Parathyroid adenoma (tissue), 2 donors: ENCODE results near the gene ADISSP.

Experiments used
- H2AFZ ChIP-seq: fragments of 300-600 bp; sonication (generic); one replicate; pipeline ENCODE4 v1.7.0; 2017; ENCODE audit warnings: antibody characterized with exemption, mild to moderate bottlenecking
- H3K27ac ChIP-seq: fragments of 300-600 bp; sonication (generic); one replicate; pipeline ENCODE4 v1.7.0; 2017
- H3K27me3 ChIP-seq: fragments of 300-600 bp; sonication (generic); one replicate; pipeline ENCODE4 v1.7.0; 2017; ENCODE audit warnings: low read length; ENCODE audit not compliant: control insufficient read depth, insufficient read depth
- H3K36me3 ChIP-seq: fragments of 300-600 bp; sonication (generic); one replicate; pipeline ENCODE4 v1.7.0; 2017; ENCODE audit warnings: low read length; ENCODE audit not compliant: control insufficient read depth, insufficient read depth
- H3K4me1 ChIP-seq: fragments of 300-600 bp; sonication (generic); one replicate; pipeline ENCODE4 v1.7.0; 2017; ENCODE audit warnings: control low read depth
- H3K4me2 ChIP-seq: fragments of 300-600 bp; sonication (generic); one replicate; pipeline ENCODE4 v1.7.0; 2017; ENCODE audit warnings: low read length
- H3K4me3 ChIP-seq: fragments of 300-600 bp; sonication (generic); one replicate; pipeline ENCODE4 v1.7.0; 2017; ENCODE audit warnings: low read depth, low read length
- H3K79me2 ChIP-seq: fragments of 300-600 bp; sonication (generic); one replicate; pipeline ENCODE4 v1.7.0; 2017; ENCODE audit warnings: control low read depth
- H3K9ac ChIP-seq: fragments of 300-600 bp; sonication (generic); one replicate; pipeline ENCODE4 v1.7.0; 2017; ENCODE audit warnings: mild to moderate bottlenecking
- H3K9me3 ChIP-seq: fragments of 300-600 bp; sonication (generic); one replicate; pipeline ENCODE4 v1.7.0; 2017; ENCODE audit warnings: low read length; ENCODE audit not compliant: control insufficient read depth
- TF ChIP-seq, protein P1 (sequence below): fragments of 300-600 bp; sonication (generic); IDR thresholded peaks from one replicate; pipeline ENCODE4 v1.7.0; 2017; ENCODE audit warnings: antibody characterized with exemption, mild to moderate bottlenecking
- donor health status: primary hyperparathyroidism.

ADISSP gene

DNA sequence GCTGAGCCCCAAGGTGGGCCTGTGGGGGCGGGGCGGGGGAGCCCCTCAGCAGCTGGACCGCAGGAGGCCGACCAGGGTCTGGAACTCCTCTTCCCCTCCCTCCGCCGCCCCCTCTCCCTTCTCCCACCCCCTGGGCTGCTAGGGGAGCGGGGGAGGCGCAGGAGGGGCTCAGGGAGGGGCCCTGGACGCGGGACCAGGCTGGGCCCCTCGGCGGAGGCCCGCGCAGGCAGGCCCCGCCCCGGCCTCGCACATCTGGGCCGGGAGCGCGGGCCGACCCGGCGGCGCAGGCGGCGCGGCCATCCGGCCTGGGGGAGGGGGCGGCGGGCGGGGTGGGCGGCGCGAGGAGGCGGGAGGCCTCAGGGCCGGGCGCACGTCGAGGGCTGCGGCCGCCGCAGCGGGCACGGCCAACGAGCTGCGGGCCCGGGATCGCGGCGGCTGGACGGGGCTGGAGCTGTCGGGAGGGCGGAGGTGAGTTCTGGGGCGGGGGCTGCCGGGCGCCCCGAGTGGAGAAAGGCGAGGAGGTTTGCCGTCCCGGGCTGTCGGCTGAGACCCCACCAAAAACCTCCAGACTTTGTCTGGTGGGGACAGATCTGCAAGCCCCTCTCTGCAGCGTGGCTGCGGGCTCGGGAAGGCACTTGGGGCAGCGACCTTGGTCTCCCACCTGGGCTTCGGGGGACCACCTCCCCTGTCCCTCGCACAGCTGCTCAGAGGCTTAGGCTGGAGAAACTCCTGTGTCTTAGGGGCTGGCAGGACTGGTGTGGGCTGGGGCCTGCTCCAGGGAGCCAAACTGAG is 35.0 kb downstream of the ADISSP start, which contains the start of gene HSPA12B:
Gene HSPA12B, plus strand, starts transcription at position 359 of the 792 bp plus-strand sequence. CDS start 5,990 bp downstream, outside the sequence.
- Histone ChIP-seq H3K9ac (no peak within 1 kb of the TSS), H3K4me3 (peak within 1 kb of the TSS; percentile 36), H3K4me1 (peaks cover 7% of the 10 kb centered on the region), H2AFZ (peak within 1 kb of the TSS; percentile 72), H3K9me3 (no peaks in the 10 kb centered on the region), H3K36me3 (no peaks in the 10 kb centered on the region), H3K4me2 (no peak within 1 kb of the TSS), H3K79me2 (no peaks in the 10 kb centered on the region), H3K27ac (peak within 1 kb of the TSS; percentile 25), H3K27me3 (no peaks in the 10 kb centered on the region)
- TF ChIP-seq, protein P1, sequence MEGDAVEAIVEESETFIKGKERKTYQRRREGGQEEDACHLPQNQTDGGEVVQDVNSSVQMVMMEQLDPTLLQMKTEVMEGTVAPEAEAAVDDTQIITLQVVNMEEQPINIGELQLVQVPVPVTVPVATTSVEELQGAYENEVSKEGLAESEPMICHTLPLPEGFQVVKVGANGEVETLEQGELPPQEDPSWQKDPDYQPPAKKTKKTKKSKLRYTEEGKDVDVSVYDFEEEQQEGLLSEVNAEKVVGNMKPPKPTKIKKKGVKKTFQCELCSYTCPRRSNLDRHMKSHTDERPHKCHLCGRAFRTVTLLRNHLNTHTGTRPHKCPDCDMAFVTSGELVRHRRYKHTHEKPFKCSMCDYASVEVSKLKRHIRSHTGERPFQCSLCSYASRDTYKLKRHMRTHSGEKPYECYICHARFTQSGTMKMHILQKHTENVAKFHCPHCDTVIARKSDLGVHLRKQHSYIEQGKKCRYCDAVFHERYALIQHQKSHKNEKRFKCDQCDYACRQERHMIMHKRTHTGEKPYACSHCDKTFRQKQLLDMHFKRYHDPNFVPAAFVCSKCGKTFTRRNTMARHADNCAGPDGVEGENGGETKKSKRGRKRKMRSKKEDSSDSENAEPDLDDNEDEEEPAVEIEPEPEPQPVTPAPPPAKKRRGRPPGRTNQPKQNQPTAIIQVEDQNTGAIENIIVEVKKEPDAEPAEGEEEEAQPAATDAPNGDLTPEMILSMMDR: no peak

DNA sequence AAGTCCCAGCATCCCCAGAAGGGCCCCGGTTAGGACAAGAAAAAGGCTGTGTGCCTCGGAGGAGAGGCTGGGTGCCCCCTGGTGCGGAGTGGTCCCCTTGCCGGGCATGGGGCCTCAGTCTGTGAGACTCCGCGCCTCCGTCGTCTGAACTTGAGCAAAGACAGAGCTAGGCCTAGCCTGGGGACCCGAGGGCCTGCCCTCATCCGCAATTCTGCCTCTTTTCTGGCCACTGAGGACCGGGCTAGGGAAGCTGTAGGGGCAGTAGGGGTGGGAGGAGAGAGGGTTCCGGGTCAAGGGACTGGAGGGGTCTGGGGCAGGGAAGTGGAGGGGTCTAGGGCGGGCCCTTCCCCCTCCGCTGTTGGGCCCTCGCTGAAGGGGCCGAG is 35.6 kb downstream of the ADISSP start:
- Histone ChIP-seq H3K4me3 (no peak overlapping the region), H2AFZ (no peak overlapping the region), H3K4me2 (no peak overlapping the region), H3K4me1 (peaks cover 5% of the 10 kb centered on the region), H3K79me2 (no peaks in the 10 kb centered on the region), H3K9ac (no peak overlapping the region), H3K9me3 (no peaks in the 10 kb centered on the region), H3K36me3 (no peaks in the 10 kb centered on the region), H3K27me3 (no peaks in the 10 kb centered on the region), H3K27ac (no peak overlapping the region)
- TF ChIP-seq, protein P1: no peak

DNA sequence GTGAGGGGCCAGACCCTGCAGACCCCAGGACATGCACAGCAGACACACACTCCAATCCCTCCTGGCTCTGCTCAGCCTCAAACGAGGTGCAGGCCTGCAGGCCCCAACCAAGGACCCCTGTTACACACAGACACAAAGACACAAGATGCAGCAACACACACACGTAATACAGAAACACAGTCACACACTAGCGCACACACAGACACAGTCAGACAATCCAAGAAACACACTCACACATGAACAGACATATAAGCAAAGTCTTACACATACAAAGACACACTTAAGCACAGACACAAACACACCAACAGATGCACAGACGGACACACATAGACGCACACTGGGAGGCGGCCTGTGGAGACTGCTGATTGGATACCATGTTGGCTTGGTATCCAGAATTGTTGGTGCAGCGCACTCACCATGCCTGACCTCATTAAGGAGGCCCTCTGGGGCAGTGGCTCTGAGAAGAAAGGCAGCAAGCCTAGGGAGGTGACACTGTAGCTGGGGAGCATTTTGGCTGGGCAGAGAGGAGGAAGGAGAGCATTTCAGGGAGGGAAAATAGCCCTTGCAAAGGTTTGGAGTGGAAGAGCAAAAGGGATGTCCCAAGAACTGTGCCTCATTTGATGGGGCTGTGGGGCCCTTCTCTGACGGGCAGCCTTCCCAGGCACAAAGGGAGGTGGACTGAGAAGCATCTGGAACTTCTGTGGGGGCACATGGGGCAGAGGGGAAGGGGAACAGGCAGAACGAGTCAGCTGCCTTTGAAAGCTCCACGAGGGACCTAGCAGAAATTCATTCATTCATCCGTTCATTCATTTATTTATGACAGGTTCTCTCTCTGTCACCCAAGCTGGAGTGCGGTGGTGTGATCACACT is 36.5 kb downstream of the ADISSP start:
- Histone ChIP-seq H3K4me2 (no peak overlapping the region), H3K36me3 (no peaks in the 10 kb centered on the region), H3K27ac (no peak overlapping the region), H3K9me3 (no peaks in the 10 kb centered on the region), H3K27me3 (no peaks in the 10 kb centered on the region), H3K9ac (no peak overlapping the region), H3K4me3 (no peak overlapping the region), H3K79me2 (no peaks in the 10 kb centered on the region), H3K4me1 (peaks cover 5% of the 10 kb centered on the region), H2AFZ (no peak overlapping the region)
- TF ChIP-seq, protein P1: no peak

DNA sequence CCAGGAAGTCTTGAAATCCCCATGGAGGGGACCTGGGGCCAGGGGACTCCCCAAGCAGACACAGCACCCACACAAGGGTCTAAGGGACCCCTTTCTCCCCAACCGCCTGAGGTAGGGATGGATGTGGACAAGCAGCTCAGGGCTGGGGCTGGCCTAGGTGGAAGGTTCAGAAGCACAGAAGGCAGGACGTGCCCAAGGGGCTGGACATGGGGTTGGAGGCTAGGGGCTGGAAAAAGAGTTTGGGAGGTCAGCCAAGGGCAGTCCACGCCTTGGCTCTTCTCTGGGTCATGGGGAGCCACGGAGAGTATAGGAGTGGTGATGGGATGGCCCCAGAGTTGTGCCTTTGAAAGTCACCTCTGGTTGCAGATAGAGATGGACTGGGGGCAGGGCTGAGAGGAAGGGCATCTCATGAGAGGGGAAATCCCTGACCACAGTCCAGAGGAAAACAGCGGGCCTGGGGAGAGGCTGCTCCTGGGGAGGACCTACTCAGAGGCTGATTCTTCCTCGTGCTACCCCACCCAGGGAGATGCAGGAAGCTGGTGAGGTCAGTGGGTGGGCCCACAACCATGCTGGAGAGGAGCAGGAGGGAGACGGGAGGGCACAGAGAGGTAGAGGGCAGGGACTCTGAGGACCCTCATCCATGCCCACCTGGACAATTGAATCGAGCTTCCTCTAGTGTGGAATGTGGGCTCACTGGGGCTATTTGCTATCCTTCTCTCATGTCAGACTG is 37.6 kb downstream of the ADISSP start:
- Histone ChIP-seq H3K27ac (no peak overlapping the region), H3K9me3 (no peaks in the 10 kb centered on the region), H3K9ac (no peak overlapping the region), H3K4me3 (no peak overlapping the region), H3K27me3 (no peaks in the 10 kb centered on the region), H3K4me2 (no peak overlapping the region), H3K4me1 (peaks cover 5% of the 10 kb centered on the region), H3K79me2 (no peaks in the 10 kb centered on the region), H2AFZ (no peak overlapping the region), H3K36me3 (no peaks in the 10 kb centered on the region)
- TF ChIP-seq, protein P1: no peak
